CMK (cell line): ENCODE results near the gene ST6GALNAC5.

ENCODE experiments used
- DNase-seq: peaks from one replicate; pipeline ENCODE4 v3.0.0-alpha.2; 2010; ENCODE audit warnings: low read depth

Gene ST6GALNAC5

DNA sequence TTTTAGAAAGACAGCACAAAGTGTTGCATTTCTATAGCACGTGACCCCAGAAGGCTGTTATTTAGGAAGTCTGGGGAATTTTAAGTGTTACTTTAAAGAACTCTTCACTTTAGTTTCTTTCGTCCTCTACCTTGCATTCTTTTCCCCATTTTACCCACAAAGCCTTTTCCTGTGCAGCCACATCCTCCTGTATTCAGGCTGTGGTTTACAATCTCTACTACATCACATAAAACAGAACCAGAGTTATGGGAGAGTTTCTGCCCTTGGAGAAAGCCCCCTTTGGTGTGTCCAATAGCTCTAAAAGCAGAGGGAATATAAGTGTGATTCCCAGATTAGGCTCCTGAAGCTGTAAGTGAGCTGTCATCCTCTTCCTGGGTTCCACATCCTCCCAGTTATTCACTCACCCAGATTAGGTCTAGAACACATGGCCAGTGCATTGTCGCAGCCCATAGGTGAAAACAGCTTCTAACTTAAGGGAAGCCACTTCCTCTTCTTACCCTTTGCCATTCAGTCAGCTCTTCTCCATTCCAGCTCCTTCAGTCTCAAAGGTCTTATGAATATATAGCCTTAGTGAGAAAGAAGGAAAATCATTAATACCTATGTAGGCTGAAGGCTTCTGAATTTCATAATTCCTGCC lies 180.8 kb downstream of the ST6GALNAC5 start:
- DNase-seq: no peak

DNA sequence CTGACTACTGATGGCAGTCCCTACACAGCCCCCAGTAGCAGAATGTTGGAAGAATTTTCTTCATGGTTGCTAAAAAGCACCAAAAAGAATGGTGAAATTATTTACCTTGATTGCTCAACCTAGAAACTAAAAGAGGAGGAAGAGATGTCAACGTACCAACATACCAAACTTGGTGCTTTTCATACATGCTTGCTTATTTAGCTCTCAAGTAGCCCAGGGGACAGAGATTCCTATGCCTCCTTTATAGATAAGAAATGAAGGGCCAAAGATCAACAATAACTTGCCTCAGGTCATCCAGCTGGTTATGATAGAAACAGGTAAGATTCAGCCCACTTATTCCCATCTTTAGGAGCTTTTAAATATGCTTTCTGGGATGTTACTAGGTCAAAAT lies 181.3 kb downstream of the ST6GALNAC5 start:
- DNase-seq: no peak

DNA sequence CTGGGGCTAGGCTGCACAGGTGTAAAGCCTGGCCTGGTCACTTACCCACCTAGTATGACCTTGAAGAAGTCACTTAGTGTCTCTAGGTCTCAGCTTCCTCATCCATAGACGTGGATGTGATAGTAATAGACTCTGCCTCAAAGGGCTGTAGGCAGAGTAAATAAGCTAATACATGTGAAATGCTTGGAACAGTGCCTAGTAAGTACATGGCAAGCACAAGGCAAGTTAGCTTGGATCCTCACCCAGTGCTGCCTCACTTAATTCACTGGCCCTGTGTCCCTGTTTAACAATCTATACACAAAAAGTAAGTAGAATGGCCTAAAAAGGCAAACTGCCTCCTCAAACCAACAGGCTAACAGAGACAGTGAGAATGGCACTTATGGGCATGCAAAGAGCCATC lies 184.1 kb downstream of the ST6GALNAC5 start:
- no peak for DNase-seq

DNA sequence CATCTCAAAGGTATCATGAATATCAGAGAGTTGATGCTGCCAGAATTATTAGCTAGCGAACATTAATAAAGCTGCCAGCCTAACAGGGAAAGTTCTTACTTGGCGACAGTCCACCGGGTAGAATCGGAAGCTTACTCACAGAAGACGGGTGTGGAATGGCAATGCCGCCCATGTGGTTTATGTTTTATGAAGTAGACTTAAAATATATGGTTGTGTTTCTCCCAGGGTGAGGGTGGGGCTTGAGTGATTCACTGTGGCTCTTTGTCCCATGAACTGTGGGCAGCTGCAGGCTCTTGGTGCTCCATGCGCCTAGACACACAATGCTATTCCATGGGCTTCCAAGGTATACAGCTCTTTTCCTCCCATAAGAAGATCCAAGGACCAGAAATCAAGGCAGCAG lies 189.2 kb downstream of the ST6GALNAC5 start:
- no peak for DNase-seq

DNA sequence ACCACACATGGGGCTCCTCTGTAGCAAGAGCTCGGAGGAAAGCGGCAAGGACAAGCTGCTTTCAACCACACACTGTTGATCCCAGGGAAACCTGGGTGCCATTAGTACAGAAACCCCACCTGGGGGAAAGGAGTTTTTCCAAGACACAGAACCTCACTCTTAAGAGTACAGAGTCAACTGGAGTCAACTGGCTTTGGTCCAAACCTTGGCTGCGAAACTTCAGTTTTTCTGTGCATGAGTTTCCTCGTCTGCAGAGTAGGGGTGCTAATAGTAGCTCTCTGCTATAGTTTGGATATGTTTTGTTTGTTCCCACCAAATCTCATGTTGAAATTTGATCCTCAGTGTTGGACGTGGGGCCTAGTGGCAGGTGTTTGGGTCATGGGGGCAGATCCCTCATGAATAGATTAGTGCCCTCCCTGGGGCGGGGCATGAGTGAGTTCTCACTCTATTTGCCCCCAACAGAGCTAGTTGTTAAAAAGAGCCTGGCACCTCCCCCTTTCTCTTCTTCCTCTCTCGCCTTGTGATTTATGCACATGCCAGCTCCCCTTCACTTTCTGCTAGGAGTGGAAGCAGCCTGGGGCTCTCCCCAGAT lies 190.8 kb downstream of the ST6GALNAC5 start:
- no peak for DNase-seq

DNA sequence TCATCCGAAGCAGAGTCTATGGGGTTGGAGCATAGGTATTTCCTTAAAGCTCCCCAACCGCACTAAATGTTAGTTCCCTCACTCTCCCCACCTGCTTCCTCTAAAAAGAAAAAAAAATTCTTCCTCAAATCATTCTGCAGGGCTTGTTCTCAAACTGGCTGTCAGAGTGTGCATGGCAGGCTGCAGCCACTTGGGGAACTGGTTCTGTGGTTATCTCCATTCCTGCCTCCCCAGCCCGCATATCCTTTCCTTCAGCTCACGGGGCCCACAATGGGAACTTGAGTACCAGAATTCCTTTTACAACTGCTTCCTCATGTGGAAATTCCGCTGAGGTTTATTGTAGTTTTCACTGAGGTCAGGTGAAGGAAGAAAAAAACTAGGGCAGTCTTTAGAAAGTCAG lies 192.7 kb downstream of the ST6GALNAC5 start:
- DNase-seq: no peak

DNA sequence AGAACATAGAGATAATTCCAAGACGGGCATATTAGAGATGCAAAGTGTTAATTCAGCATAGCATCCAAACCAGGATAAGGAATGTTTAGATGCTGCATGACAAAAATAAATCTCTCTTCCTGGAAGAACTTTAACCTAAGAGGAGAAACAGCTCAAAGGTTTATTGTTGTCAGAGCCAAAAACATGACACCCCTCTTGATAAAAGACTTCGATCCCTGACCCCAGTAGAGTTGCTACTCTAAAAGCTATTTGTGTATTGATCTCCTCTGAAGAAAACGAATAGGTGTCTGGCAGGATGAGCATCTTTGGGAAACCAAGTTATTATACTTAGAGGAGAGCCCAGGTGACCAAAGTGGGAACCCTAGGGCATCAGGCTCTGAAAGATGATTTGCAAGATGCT lies 193.9 kb downstream of the ST6GALNAC5 start:
- no peak for DNase-seq

DNA sequence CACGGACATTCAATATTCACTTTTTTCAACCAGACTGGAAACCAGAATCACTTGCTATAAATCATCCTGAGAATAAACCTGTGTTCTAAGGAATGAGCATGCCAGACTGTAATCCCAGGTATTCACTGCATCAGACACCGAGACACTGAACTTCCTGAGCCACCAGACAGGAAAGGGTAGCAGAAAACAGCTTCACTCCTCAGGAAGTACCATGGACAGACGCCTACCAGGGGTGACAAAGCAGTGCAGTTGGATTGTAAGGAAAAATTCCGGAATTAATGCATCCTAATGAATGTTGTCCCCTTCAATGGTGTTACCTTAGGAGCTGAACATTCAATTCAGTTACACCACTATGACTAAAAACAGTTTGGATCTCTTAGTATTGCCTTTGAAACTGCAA lies 195.8 kb downstream of the ST6GALNAC5 start:
- no peak for DNase-seq

DNA sequence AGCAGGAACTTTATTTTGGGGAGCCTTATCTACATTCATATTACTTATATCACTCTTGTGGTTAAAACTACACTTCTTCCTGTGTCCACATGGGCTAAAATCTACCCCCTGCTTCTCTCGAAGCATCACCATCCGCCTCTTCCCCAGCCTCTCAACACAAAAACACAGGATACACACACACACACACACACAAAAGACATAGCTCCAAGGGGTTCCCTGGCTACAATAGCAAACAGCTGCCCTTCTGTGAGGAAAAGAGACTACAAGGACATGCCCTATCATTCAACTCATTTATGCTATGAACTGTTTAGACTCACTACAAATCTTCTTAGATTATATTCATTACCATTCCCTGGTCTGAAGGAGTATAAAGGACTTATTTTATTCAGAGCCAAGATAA lies 197.0 kb downstream of the ST6GALNAC5 start:
- no peak for DNase-seq

DNA sequence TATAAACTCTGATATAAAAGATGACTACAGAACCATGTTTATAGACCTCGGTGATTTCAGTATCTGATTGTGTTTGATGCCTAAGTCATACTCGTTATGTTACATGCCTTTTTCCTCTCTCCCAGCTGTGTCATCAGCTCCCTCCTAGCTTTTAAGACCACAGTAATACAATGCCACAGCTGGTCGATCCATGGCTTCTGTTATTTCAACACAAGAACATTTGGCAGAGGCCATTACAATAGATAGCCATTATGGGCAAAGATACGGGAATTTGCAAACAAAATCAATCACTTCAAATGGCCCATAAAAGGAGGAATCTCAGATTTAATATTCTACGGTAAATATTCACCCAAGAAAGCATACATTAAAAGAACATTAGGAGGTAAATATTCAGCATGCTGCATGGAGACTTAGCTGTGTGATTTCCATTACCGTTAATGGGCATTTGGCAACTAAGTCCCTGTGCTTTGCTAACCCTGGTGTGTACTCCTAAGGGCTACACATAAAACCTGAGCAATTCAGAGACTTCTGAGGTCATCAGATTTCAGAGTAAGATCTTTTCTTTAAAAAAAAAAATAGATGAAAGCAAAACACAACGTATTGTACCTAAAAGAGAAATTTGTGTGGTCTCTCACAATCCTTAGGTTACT lies 198.5 kb downstream of the ST6GALNAC5 start:
- no peak for DNase-seq

DNA sequence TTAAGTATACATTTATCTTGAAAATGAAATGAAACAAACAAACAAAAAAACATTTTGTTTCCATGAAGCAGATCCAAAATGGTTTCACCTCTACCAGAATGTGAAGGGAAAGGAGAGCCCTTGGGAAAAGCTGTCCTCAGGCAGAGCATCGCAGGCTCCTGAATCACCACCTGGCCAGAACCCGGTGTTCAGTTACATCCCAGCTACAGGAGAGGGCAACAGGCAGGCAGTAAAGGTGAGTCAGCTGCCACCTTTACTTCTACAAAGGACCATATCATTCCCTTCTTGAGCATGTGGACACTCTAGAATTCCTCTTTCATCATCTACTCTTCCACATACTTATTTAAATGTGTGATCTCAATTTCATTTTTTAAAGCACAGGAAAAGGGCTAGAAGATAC lies 200.7 kb downstream of the ST6GALNAC5 start:
- no peak for DNase-seq

DNA sequence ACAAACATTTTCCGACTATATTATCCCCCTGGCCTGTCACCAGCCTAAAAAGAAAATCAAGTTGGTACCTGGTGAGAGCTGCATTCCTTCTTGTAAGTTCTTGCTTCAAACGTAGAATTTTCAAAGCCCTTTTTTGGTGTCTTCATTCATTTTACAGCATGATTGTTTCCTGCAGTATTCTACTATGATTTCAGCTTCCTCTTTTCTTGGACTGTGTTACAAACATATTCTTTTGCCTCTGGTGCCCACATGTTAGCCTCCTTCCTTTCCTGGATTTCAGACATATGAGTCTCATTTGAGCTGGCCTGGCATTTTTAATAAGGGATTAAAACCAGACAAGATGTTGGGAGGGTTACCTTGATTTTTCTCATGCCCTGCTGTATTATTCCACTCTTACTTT lies 209.5 kb downstream of the ST6GALNAC5 start:
- DNase-seq: no peak

DNA sequence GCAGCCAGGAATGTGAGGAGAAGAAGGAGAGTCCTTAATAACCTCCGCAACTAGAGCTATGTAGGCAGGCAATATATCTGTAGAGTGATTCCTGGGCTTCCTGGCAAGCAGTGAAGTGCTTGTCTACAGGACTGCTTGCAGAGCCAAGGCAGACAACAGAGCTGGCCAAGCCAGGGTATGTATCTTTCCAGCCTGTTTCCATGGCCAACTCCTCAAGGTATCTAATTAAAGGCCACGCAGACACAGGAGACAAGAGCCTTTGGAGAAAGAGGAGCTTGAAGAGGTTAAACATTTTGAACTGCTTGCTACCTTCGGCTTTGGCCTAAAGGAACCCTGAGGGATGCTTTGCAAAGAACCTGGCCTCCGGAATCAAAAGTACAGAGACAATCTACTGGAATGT lies 214.6 kb downstream of the ST6GALNAC5 start:
- DNase-seq: no peak

DNA sequence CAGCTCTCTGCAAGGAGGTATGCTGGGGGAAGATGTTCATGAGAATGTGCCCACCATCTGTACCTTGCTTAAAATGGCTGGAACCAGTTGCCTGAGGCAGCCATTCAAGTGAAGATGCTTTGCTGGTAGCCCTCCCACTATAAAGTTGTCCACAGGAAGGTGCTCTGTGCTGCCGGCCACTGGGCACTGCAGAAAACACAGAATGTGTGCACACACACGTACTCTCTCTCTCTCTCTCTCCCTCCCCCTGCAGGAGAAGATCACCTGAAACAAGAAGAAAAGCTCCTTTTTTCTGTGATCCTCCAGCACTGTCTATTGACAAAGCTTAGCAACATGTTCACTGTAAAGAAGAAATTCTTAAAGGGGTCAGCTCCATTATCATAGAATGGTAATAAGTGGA lies 217.2 kb downstream of the ST6GALNAC5 start:
- DNase-seq: no peak

DNA sequence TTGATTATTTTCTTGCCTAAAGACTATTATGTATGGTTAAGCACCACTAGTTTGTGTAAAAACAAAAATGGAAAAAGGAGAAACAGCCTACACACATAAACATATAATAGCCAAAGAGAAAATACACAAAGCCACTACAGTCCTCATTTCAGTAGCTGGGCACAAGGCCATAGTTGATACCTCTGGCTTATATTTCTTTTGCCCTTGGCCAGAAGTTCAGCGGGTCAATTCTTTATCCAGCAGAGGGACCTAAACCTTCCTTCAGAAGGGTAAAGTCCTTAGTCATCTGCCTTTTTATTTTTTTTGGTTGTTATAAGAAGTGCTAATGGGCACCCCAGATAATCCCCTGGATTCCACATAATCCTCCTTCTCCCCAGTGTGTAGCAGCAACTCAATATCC lies 217.8 kb downstream of the ST6GALNAC5 start:
- no peak for DNase-seq

DNA sequence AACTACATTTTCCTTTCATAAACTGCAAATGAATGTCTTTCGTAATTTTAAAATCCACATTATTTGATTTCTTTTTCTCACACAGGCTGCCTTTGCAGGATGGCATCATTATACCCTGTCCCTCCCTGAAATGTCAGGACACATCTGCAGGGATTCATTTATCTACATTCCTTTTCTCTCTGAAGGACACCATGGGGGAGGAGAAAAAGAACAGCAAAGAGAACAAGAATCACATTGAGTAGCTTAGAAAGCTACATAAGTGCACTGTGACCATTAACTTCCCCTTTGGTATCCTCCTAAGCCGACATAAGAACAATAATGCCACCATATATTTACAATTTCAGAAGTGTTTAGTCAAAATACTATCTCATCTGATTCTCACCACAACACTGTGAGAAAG lies 222.5 kb downstream of the ST6GALNAC5 start:
- no peak for DNase-seq

DNA sequence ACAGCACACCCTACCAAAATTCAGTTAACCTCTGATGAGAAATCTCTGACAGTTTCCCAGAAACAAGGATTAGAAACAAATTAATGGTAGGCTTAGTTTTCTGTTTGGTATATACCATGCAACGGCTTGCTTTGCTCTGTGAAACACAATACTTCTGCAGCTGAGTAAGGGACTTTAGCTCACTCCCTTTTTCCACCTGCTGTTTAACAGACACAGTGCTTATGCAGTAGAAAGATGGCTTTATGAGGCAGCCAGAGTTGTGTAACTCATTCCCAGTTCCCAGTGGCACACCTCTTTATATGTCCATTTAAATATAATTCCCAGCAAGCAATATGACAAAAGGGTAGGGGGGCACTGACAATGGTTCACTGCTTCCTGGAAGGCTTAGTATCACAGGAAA lies 228.0 kb downstream of the ST6GALNAC5 start:
- DNase-seq: no peak

DNA sequence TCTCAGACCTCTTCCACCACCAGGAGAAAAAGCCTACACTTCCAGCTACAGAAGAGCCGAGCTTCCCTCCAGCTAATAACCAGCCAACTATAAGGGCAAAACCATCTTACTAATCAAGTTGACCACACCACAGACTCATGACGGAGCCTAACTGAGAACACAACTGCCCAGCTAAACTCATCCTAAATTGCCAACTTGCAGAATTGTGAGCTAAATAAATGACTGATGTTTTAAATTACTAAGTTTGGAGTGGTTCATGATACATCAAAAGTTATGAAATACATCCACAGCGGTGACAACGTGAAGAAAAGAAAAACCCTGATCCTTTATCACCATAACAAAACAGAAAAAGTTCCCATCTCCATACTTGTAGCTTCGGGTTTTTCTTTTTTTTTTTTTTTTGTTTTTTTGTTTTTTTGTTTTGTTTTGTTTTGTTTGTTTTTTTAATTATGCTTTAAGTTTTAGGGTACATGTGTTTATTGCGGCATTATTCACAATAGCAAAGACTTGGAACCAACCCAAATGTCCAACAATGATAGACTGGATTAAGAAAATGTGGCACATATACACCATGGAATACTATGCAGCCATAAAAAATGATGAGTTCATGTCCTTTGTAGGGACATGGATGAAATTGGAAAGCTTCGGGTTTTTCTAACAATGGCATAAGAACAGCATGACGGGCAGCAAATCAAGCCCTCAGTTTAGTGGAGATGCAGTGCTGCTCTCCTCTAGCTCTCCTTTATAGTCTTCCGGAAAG lies 229.4 kb downstream of the ST6GALNAC5 start:
- no peak for DNase-seq

DNA sequence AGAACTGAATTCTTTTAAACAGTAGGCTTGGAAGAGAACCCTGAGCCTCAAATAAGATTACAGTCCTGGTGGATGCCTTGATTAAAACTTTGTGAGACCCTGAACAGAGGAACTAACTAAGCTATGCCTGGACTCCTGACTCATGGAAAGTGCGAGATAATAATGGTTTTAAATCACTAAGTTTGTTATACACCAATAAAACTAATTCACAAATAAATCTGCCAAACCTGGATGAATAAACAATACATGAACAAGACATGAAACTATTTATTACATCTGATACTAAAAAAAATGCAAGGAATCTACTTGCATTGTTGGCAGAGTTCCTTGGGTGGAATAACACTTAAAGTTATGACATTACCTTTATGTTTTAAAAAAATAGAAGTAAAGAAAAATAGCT lies 233.6 kb downstream of the ST6GALNAC5 start:
- no peak for DNase-seq

DNA sequence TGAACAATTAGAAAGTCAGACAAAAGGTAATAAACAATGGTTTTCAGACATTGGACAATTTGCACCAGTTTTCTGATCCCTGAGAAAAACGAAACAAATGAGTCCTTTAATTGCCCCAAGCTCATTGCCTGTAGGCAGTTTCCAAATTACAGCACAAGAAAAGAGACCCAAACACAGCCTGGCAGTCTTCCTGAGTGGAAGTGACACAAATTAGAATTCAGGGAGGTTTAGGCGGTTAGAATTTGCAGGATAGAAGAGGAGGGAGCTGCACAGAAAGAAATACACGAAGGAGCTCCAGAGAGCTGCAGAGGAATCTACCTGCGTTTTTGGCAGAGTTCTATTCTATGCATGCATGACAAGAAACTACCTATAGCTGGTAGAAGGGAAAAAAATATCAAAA lies 236.2 kb downstream of the ST6GALNAC5 start:
- no peak for DNase-seq

DNA sequence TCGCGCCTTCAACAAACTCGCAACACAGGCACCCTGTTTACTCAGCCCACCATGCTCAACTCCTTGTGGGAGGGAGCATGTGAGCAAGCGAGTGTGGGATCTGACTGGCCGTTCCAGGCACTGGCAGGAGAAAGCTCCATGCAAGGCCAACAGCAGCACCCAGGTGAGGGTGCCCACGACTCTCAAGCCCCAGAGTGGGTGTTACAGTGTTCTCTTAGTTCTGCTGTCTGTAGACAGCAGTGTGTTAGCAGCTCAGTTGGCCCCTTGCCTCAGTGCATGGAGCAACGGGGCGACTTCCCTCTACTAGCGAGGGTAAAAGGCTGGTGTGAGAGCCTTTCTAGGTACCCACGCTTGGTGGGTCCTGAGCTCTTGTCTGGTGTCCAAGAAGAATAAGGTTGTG lies 237.4 kb downstream of the ST6GALNAC5 start:
- DNase-seq: no peak
